ENCODE results near the gene RBPJ.

DNA sequence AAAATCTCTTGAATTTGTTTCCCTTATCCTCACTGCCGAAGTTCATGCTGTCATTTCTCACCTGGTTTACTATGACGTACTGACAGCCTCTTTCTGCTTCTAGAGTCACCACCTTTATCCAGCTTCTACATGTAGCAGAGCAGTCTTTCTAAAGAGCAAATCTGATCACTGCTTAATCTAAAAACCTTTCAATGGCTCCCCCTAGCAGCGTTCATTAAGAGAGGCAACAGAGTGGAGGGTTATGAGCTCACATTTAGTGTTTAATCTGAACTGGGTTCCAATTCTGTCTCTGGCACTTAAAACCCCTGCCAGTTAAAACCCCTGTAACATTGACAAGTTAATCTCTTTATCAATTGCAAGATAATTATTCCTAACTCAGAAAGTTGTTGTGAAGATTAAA, 4.4 kb downstream of the RBPJ start:
- no peak for TF ChIP-seq POLR2A (IDR thresholded peaks at IDR 0.05)
- TF ChIP-seq, protein P1, sequence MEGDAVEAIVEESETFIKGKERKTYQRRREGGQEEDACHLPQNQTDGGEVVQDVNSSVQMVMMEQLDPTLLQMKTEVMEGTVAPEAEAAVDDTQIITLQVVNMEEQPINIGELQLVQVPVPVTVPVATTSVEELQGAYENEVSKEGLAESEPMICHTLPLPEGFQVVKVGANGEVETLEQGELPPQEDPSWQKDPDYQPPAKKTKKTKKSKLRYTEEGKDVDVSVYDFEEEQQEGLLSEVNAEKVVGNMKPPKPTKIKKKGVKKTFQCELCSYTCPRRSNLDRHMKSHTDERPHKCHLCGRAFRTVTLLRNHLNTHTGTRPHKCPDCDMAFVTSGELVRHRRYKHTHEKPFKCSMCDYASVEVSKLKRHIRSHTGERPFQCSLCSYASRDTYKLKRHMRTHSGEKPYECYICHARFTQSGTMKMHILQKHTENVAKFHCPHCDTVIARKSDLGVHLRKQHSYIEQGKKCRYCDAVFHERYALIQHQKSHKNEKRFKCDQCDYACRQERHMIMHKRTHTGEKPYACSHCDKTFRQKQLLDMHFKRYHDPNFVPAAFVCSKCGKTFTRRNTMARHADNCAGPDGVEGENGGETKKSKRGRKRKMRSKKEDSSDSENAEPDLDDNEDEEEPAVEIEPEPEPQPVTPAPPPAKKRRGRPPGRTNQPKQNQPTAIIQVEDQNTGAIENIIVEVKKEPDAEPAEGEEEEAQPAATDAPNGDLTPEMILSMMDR (IDR thresholded peaks at IDR 0.05): peak in 1 of 5 experiments; percentile 12

Measured in tibial nerve (tissue), 3 donors.